Measurements from ENCODE around the gene ADCY5.

ADCY5 gene

GRCh38 chr3:123420416-123420968 lies 28.4 kb downstream of the ADCY5 start:
- no peak overlapping the region for H3K4me2 ChIP-seq (ENCODE audit: low read length)
- H3K9me3 ChIP-seq (ENCODE audit: low read length) = no peaks in the 10 kb centered on the region
- TF ChIP-seq CTCF (IDR thresholded peaks at IDR 0.05; ENCODE audit: low read length) (no peak), EZH2 (IDR thresholded peaks at IDR 0.05; ENCODE audit: borderline replicate concordance, low read length) (no peak)
- no peak overlapping the region for H3K9ac ChIP-seq (ENCODE audit: low read length)
- H3F3A ChIP-seq (ENCODE audit: insufficient read depth, low read length) = no peaks in the 10 kb centered on the region
- no peak overlapping the region for H2AFZ ChIP-seq (ENCODE audit: low read length)
- H3K27me3 ChIP-seq (ENCODE audit: insufficient read depth, low read length) = peaks cover 13% of the 10 kb centered on the region
- no peaks in the 10 kb centered on the region for H3K36me3 ChIP-seq (ENCODE audit: insufficient read depth, low read length)
- H3K9me2 ChIP-seq (ENCODE audit: low read depth, low read length) = no peaks in the 10 kb centered on the region
- no peaks in the 10 kb centered on the region for H3K4me1 ChIP-seq (ENCODE audit: insufficient read depth, low read length, severe bottlenecking)
- no peaks in the 10 kb centered on the region for H4K20me1 ChIP-seq (ENCODE audit: insufficient read depth, low read length)
- no peak overlapping the region for H3K4me3 ChIP-seq (ENCODE audit: low read depth, low read length, poor library complexity, severe bottlenecking)
- H3K27ac ChIP-seq (ENCODE audit: low read depth, low read length, poor library complexity, severe bottlenecking) = no peak overlapping the region
- no peaks in the 10 kb centered on the region for H3K79me2 ChIP-seq (ENCODE audit: insufficient read depth, low read length)

- H3K4me2 ChIP-seq (ENCODE audit: low read length) = no peak overlapping the region
- H3K9ac ChIP-seq (ENCODE audit: low read length) = no peak overlapping the region
- H3K27me3 ChIP-seq (ENCODE audit: insufficient read depth, low read length) = peaks cover 13% of the 10 kb centered on the region
Measured at GRCh38 chr3:123419850-123420297, 29.0 kb downstream of the ADCY5 start.

GRCh38 chr3:123419181-123419849 lies 29.6 kb downstream of the ADCY5 start:
- Histone ChIP-seq H3K79me2 (ENCODE audit: insufficient read depth, low read length) (no peaks in the 10 kb centered on the region), H3K36me3 (ENCODE audit: insufficient read depth, low read length) (no peaks in the 10 kb centered on the region), H3K27me3 (ENCODE audit: insufficient read depth, low read length) (peaks cover 13% of the 10 kb centered on the region), H3K9me3 (ENCODE audit: low read length) (no peaks in the 10 kb centered on the region), H3K4me1 (ENCODE audit: insufficient read depth, low read length, severe bottlenecking) (no peaks in the 10 kb centered on the region), H4K20me1 (ENCODE audit: insufficient read depth, low read length) (no peaks in the 10 kb centered on the region), H3K9me2 (ENCODE audit: low read depth, low read length) (no peaks in the 10 kb centered on the region), H3F3A (ENCODE audit: insufficient read depth, low read length) (no peaks in the 10 kb centered on the region), H2AFZ (ENCODE audit: low read length) (no peak overlapping the region), H3K9ac (ENCODE audit: low read length) (no peak overlapping the region), H3K4me3 (ENCODE audit: low read depth, low read length, poor library complexity, severe bottlenecking) (no peak overlapping the region), H3K4me2 (ENCODE audit: low read length) (no peak overlapping the region), H3K27ac (ENCODE audit: low read depth, low read length, poor library complexity, severe bottlenecking) (no peak overlapping the region)
- TF ChIP-seq EZH2 (IDR thresholded peaks at IDR 0.05; ENCODE audit: borderline replicate concordance, low read length) (no peak), CTCF (IDR thresholded peaks at IDR 0.05; ENCODE audit: low read length) (no peak)

More at GRCh38 chr3:123419850-123420297, 29.0 kb downstream of the ADCY5 start:
- Histone ChIP-seq H3K4me3 (ENCODE audit: low read depth, low read length, poor library complexity, severe bottlenecking) (no peak overlapping the region), H3K4me1 (ENCODE audit: insufficient read depth, low read length, severe bottlenecking) (no peaks in the 10 kb centered on the region), H2AFZ (ENCODE audit: low read length) (no peak overlapping the region), H3K36me3 (ENCODE audit: insufficient read depth, low read length) (no peaks in the 10 kb centered on the region), H3K79me2 (ENCODE audit: insufficient read depth, low read length) (no peaks in the 10 kb centered on the region), H3K9me2 (ENCODE audit: low read depth, low read length) (no peaks in the 10 kb centered on the region), H3K9me3 (ENCODE audit: low read length) (no peaks in the 10 kb centered on the region), H4K20me1 (ENCODE audit: insufficient read depth, low read length) (no peaks in the 10 kb centered on the region), H3K27ac (ENCODE audit: low read depth, low read length, poor library complexity, severe bottlenecking) (no peak overlapping the region), H3F3A (ENCODE audit: insufficient read depth, low read length) (no peaks in the 10 kb centered on the region)
- TF ChIP-seq CTCF (IDR thresholded peaks at IDR 0.05; ENCODE audit: low read length) = no peak
- TF ChIP-seq EZH2 (IDR thresholded peaks at IDR 0.05; ENCODE audit: borderline replicate concordance, low read length) = no peak

All from OCI-LY1 (cell line).